Testis (tissue), 3 donors: ENCODE data around the gene BRD2. TPM values are rescaled to one million over a fixed set of nuclear protein-coding genes. Genes with fewer than 3 reads are reported as not detected.

Experiments used
- DNase-seq: peaks from one replicate; pipeline ENCODE4 v3.0.0-alpha.2; 2019
- H3K27ac ChIP-seq, 2 donors: fragments of 200-600 bp; sonication (generic); one replicate each; pipeline ENCODE4 v1.5.1; 2019
- H3K27me3 ChIP-seq: fragments of 200-600 bp; sonication (generic); one replicate; pipeline ENCODE4 v1.5.1; 2019
- H3K36me3 ChIP-seq: fragments of 200-600 bp; sonication (generic); one replicate; pipeline ENCODE4 v1.5.1; 2017; ENCODE audit warnings: low read depth; ENCODE audit errors: missing control alignments
- H3K4me1 ChIP-seq: fragments of 200-600 bp; sonication (generic); one replicate; pipeline ENCODE4 v1.5.1; 2019
- H3K4me3 ChIP-seq, 2 donors: fragments of 200-600 bp; sonication (generic); one replicate each; pipeline ENCODE4 v1.5.1; 2017 to 2019
- H3K9me3 ChIP-seq: fragments of 200-600 bp; sonication (generic); one replicate; pipeline ENCODE4 v1.5.1; 2017
- CTCF ChIP-seq, 3 experiments: fragments of 450-650 bp in 2 of 3; fragments of 200-600 bp in 1 of 3; sonication (generic) in 1 of 3; IDR thresholded peaks; one replicate each; pipeline ENCODE4 v1.5.1; 2016 to 2019; ENCODE audit warnings: antibody characterized with exemption in 3 of 3, mild to moderate bottlenecking in 2 of 3, moderate library complexity in 1 of 3
- POLR2A ChIP-seq: fragments of 450-650 bp; IDR thresholded peaks from one replicate; pipeline ENCODE4 v1.6.1; 2017; ENCODE audit warnings: antibody characterized with exemption, mild to moderate bottlenecking, moderate library complexity
- WGBS, 2 donors: methylation state at CpG; one replicate each; pipeline ENCODE4 v1.1.5; 2018; 5-methylcytosine and 5-hydroxymethylcytosine counted together
- intact Hi-C: fragments of 100-400 bp; cut with DNase I; formaldehyde crosslinking; loops from one replicate; pipeline ENCODE4 v1.15.1; 2023; ENCODE audit warnings: low total_unique reads
- polyA plus RNA-seq: library from polyadenylated mRNA; stranded (reverse); fragments of 350-450 nt; fragmentation: Illumina TruSeq; extraction: RNeasy Lipid Tissue Mini Kit (QIAGEN cat#74804); gene quantifications from one replicate; pipeline ENCODE4 v1.2.3, GENCODE V29; 2014; ENCODE audit warnings: low read depth, low replicate concordance; ENCODE audit not compliant: insufficient read depth
- total RNA-seq, 2 donors: library from RNA; depleted of rRNA; stranded (reverse); fragments of >200 nt; gene quantifications; one replicate each; pipeline ENCODE4 v1.2.3, GENCODE V29; 2016

The BRD2 gene
- total and polyA plus RNA-seq, 3 donors from 2014 or later: 299 to 334 (median 312) TPM

DNA sequence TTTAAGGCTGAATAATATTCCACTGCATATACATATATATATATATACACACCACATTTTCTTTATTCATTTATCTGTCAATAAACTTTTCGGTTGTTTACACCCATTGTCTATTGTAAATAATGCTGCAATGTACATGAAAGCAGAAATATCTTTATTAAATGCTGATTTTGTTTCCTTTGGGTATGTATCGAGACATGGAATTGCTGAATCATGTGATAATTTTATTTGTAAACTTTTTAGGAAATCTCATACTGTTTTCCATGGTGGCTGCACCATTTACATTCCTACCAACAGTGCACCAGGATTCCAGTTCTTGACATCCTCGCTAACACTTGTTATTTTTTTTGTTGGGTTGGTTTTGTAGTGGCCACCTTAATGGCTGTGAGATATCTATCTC, 55.1 kb downstream of the BRD2 start:
- WGBS, 2 donors: 62 to 87% methylated on average over 3 of the region's 3 CpGs
- Histone ChIP-seq H3K4me3 (no peak overlapping the region), H3K9me3 (no peaks in the 10 kb centered on the region), H3K27me3 (no peaks in the 10 kb centered on the region), H3K36me3 (no peaks in the 10 kb centered on the region), H3K27ac (no peak overlapping the region), H3K4me1 (peaks cover 11% of the 10 kb centered on the region)
- no peak for DNase-seq
- TF ChIP-seq CTCF (IDR thresholded peaks at IDR 0.05): no peak
- TF ChIP-seq POLR2A: no peak
- intact Hi-C loops: no loop called here

GRCh38 chr6:33024521-33024920, 56.1 kb downstream of the BRD2 start:
- no peaks in the 10 kb centered on the region for H3K27me3 ChIP-seq
- no peak for DNase-seq
- no peaks in the 10 kb centered on the region for H3K36me3 ChIP-seq
- intact Hi-C loops: no loop called here
- TF ChIP-seq CTCF (IDR thresholded peaks at IDR 0.05): no peak
- TF ChIP-seq POLR2A: no peak
- peaks cover 11% of the 10 kb centered on the region for H3K4me1 ChIP-seq
- H3K27ac ChIP-seq: no peak overlapping the region
- H3K9me3 ChIP-seq: no peaks in the 10 kb centered on the region
- H3K4me3 ChIP-seq: no peak overlapping the region

GRCh38 chr6:33028220-33028849, 59.9 kb downstream of the BRD2 start:
- peaks cover 9% of the 10 kb centered on the region for H3K4me1 ChIP-seq
- H3K36me3 ChIP-seq: no peaks in the 10 kb centered on the region
- no peak overlapping the region for H3K4me3 ChIP-seq
- peak overlapping the region in 1 of 2 donors; percentile 70 for H3K27ac ChIP-seq
- no peaks in the 10 kb centered on the region for H3K9me3 ChIP-seq
- H3K27me3 ChIP-seq: no peaks in the 10 kb centered on the region
- TF ChIP-seq CTCF (IDR thresholded peaks at IDR 0.05) (no peak), POLR2A (no peak)
- no peak for DNase-seq
- intact Hi-C loops: no loop called here
- WGBS, 2 donors: 16 to 42% methylated on average over 1 of the region's 1 CpG

DNA sequence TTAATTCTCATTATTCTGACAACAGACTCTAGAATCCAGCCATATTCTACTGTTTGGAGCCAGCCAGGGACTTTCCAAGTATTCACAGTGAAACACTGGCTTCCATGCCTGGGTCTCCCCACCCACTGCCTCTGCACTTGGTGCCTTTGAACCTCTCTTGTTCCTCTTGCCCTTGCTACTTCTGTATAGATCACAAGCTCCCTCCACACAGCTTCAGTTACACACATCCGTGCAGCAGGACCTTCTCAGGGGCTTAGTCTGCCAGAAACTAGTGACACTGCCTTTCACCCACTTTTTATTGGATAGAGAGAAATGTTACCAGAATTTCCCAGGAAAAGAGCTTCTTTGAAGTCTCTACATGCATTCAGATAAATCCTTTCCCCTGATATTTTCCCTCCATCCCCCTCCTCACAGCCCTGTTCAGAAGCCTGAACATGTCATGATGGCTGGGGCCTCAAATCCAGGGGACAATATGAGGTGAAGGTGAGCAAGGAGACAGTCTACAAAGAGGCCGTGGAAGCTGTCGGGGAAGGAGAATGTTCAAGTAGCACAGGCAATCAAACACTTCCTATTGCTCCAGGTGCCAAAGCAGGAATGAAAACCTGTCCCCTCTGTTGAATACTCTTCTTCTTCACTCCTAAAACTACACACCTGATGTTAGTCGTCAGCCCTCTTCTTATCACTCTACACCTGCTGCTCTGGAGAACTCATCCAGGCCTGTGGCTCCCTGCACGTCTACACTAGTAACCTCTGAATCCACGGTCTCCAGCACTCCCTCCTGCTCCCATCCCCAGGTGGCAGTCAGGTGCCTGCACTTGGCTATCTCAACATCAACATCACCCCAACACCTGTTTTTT, 61.2 kb downstream of the BRD2 start:
- H3K4me1 ChIP-seq: peaks cover 9% of the 10 kb centered on the region
- no peaks in the 10 kb centered on the region for H3K27me3 ChIP-seq
- H3K9me3 ChIP-seq: no peaks in the 10 kb centered on the region
- H3K27ac ChIP-seq: peak overlapping the region; percentile 33 to 70
- intact Hi-C loops: no loop called here
- TF ChIP-seq CTCF (IDR thresholded peaks at IDR 0.05) (no peak), POLR2A (no peak)
- WGBS, 2 donors: 60 to 62% methylated on average over 6 of the region's 6 CpGs
- DNase-seq: peak; percentile 40
- no peak overlapping the region for H3K4me3 ChIP-seq
- H3K36me3 ChIP-seq: no peaks in the 10 kb centered on the region
